ENCODE results near the gene PTPRN2. TPM values are rescaled to one million over a fixed set of nuclear protein-coding genes. Genes with fewer than 3 reads are reported as not detected.

Gene PTPRN2
- total RNA-seq, 2 experiments from 2014 or later: 0.70 TPM; not detected in 1

GRCh38 chr7:157947504-157947903 lies 640.1 kb downstream of the PTPRN2 start:
- no peaks in the 10 kb centered on the region for H3K36me3 ChIP-seq (ENCODE audit: insufficient read depth, low read length)
- no peaks in the 10 kb centered on the region for H3K9me2 ChIP-seq (ENCODE audit: insufficient read depth, low read length)
- POLR2A ChIA-PET: no interaction called here
- BruUV-seq (replicated peaks): no TSS peak
- H3K27ac ChIP-seq (ENCODE audit: low read depth, low read length, poor library complexity, severe bottlenecking): no peak overlapping the region
- no peaks in the 10 kb centered on the region for H3K79me2 ChIP-seq (ENCODE audit: insufficient read depth, low read depth, low read length)
- no peak for DNase-seq (ENCODE audit: low spot score)
- H3K9me3 ChIP-seq (ENCODE audit: low read length): no peaks in the 10 kb centered on the region
- H3K4me2 ChIP-seq (ENCODE audit: low read length): no peak overlapping the region
- intact Hi-C loops (cut with micrococcal nuclease; ENCODE audit: unreplicated experiment): no loop called here
- no peaks in the 10 kb centered on the region for H4K20me1 ChIP-seq (ENCODE audit: insufficient read depth, low read length)
- TF ChIP-seq EZH2phosphoT487 (IDR thresholded peaks at IDR 0.05; ENCODE audit: borderline replicate concordance, low read depth, low read length): no peak
- TF ChIP-seq CTCF (conservative IDR thresholded peaks at IDR 0.05; ENCODE audit: low read length): no peak
- no peaks in the 10 kb centered on the region for H3K4me1 ChIP-seq (ENCODE audit: insufficient read depth, low read length, poor library complexity, severe bottlenecking)
- no peak overlapping the region for H3K4me3 ChIP-seq (ENCODE audit: low read depth, low read length, poor library complexity, severe bottlenecking)
- no peak overlapping the region for H2AFZ ChIP-seq (ENCODE audit: low read length)
- CTCF ChIA-PET (ENCODE audit: unreplicated experiment): no interaction called here

- POLR2A ChIA-PET: interaction anchor here (0.7 kb wide), 1 partner anchor 61 kb away, joined by 3 read pairs; no protein-coding TSS in a partner anchor
- Histone ChIP-seq H3K27ac (ENCODE audit: low read depth, low read length, poor library complexity, severe bottlenecking) (no peak overlapping the region), H2AFZ (ENCODE audit: low read length) (no peak overlapping the region), H4K20me1 (ENCODE audit: insufficient read depth, low read length) (no peaks in the 10 kb centered on the region), H3K9me2 (ENCODE audit: insufficient read depth, low read length) (no peaks in the 10 kb centered on the region), H3K4me3 (ENCODE audit: low read depth, low read length, poor library complexity, severe bottlenecking) (no peak overlapping the region), H3K4me2 (ENCODE audit: low read length) (no peak overlapping the region), H3K9me3 (ENCODE audit: low read length) (no peaks in the 10 kb centered on the region), H3K79me2 (ENCODE audit: insufficient read depth, low read depth, low read length) (no peaks in the 10 kb centered on the region), H3K36me3 (ENCODE audit: insufficient read depth, low read length) (no peaks in the 10 kb centered on the region), H3K4me1 (ENCODE audit: insufficient read depth, low read length, poor library complexity, severe bottlenecking) (no peaks in the 10 kb centered on the region)
- intact Hi-C loops (cut with micrococcal nuclease; ENCODE audit: unreplicated experiment): no loop called here
- no TSS peak for BruUV-seq (replicated peaks)
- no peak for DNase-seq (ENCODE audit: low spot score)
- no peak for TF ChIP-seq CTCF (conservative IDR thresholded peaks at IDR 0.05; ENCODE audit: low read length)
- no peak for TF ChIP-seq EZH2phosphoT487 (IDR thresholded peaks at IDR 0.05; ENCODE audit: borderline replicate concordance, low read depth, low read length)
- CTCF ChIA-PET (ENCODE audit: unreplicated experiment): no interaction called here
Observed at GRCh38 chr7:157946398-157947060, 641.1 kb downstream of the PTPRN2 start.

- Histone ChIP-seq H3K4me3 (ENCODE audit: low read depth, low read length, poor library complexity, severe bottlenecking) (no peak overlapping the region), H3K79me2 (ENCODE audit: insufficient read depth, low read depth, low read length) (no peaks in the 10 kb centered on the region), H2AFZ (ENCODE audit: low read length) (no peak overlapping the region), H4K20me1 (ENCODE audit: insufficient read depth, low read length) (no peaks in the 10 kb centered on the region), H3K4me2 (ENCODE audit: low read length) (no peak overlapping the region), H3K9me2 (ENCODE audit: insufficient read depth, low read length) (no peaks in the 10 kb centered on the region), H3K9me3 (ENCODE audit: low read length) (no peaks in the 10 kb centered on the region), H3K36me3 (ENCODE audit: insufficient read depth, low read length) (no peaks in the 10 kb centered on the region), H3K27ac (ENCODE audit: low read depth, low read length, poor library complexity, severe bottlenecking) (no peak overlapping the region), H3K4me1 (ENCODE audit: insufficient read depth, low read length, poor library complexity, severe bottlenecking) (no peaks in the 10 kb centered on the region)
- CTCF ChIA-PET (ENCODE audit: unreplicated experiment): no interaction called here
- no TSS peak for BruUV-seq (replicated peaks)
- POLR2A ChIA-PET: no interaction called here
- TF ChIP-seq EZH2phosphoT487 (IDR thresholded peaks at IDR 0.05; ENCODE audit: borderline replicate concordance, low read depth, low read length) (no peak), CTCF (conservative IDR thresholded peaks at IDR 0.05; ENCODE audit: low read length) (no peak)
- DNase-seq (ENCODE audit: low spot score): no peak
- intact Hi-C loops (cut with micrococcal nuclease; ENCODE audit: unreplicated experiment): no loop called here
Observed at GRCh38 chr7:157945401-157945800, 642.2 kb downstream of the PTPRN2 start.

Measured in OCI-LY7 (cell line).